Measurements from ENCODE around the gene DNAJC15. TPM values are rescaled to one million over a fixed set of nuclear protein-coding genes. Genes with fewer than 3 reads are reported as not detected.

DNAJC15 gene
- total and polyA plus RNA-seq, 2 of the 4 experiments (the other 2 are of a cell fraction), result 7.0 to 22.0 TPM

DNA sequence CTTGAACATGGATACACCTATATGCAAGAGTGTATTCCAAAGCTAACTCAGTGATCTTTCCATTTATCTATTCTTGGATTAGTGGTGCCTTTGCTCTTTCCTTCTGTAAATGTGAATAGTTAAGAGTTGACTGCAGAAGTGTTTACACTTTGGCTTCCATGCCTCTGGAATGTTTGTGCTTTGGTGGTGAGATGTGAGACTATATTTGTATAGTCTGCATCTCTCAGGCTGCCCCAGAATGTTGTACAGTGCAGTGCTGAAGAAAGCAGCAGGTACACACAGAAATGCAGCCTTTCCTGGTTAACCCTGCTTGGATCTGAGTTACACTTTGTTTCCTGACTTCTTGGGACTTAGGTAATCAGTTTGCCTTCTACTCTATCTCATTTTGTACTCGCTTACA lies 90.2 kb downstream of the DNAJC15 start:
- peaks cover 5% of the 10 kb centered on the region for H3K4me1 ChIP-seq (ENCODE audit: control insufficient read depth, insufficient read depth, low read length)
- ChIA-PET POLR2A (ENCODE audit: unreplicated experiment) (no interaction called here), CTCF (no interaction called here)
- no peak overlapping the region; the same call in 1 of the 2 replicates for H3K14ac ChIP-seq (replicated peaks; ENCODE audit: low read depth, low read length)
- no peaks in the 10 kb centered on the region; the same call in 1 of the 2 replicates for H3K9me1 ChIP-seq (ENCODE audit: insufficient read depth, low read length)
- no peaks in the 10 kb centered on the region for H3K79me1 ChIP-seq (ENCODE audit: low read depth in 1 of 2, low read length in 2 of 2)
- no peak overlapping the region for H4K5ac ChIP-seq (ENCODE audit: low read depth, low read length)
- H3K9me3 ChIP-seq (ENCODE audit: control insufficient read depth, insufficient read depth, low read length), result no peaks in the 10 kb centered on the region
- no peak overlapping the region for H3K4me3 ChIP-seq (ENCODE audit: insufficient read depth, low read depth, low read length)
- H2BK20ac ChIP-seq (ENCODE audit: low read depth, low read length), result no peak overlapping the region
- H3K18ac ChIP-seq (ENCODE audit: low read depth, low read length), result no peak overlapping the region
- dilution Hi-C loops (cut with HindIII; ENCODE audit: low sequenced_read_pairs, unreplicated experiment), result no loop called here
- no peak overlapping the region for H3K9ac ChIP-seq (ENCODE audit: low read depth, low read length)
- no TSS peak for BruUV-seq (replicated peaks)
- H3K36me3 ChIP-seq (ENCODE audit: control insufficient read depth, insufficient read depth, low read length), result no peaks in the 10 kb centered on the region
- TF ChIP-seq POLR2A (IDR thresholded peaks at IDR 0.05; ENCODE audit: low read depth, low read length) (no peak), RFX5 (IDR thresholded peaks at IDR 0.05; ENCODE audit: low read depth, low read length) (no peak), MXI1 (IDR thresholded peaks at IDR 0.05; ENCODE audit: borderline replicate concordance, low read depth, low read length) (no peak), RAD21 (IDR thresholded peaks at IDR 0.05; ENCODE audit: low read length) (no peak), MAZ (IDR thresholded peaks at IDR 0.05; ENCODE audit: borderline replicate concordance, low read depth, low read length) (no peak)
- TF ChIP-seq, protein P1, sequence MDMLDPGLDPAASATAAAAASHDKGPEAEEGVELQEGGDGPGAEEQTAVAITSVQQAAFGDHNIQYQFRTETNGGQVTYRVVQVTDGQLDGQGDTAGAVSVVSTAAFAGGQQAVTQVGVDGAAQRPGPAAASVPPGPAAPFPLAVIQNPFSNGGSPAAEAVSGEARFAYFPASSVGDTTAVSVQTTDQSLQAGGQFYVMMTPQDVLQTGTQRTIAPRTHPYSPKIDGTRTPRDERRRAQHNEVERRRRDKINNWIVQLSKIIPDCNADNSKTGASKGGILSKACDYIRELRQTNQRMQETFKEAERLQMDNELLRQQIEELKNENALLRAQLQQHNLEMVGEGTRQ (IDR thresholded peaks at IDR 0.05; ENCODE audit: low read depth, low read length), result no peak
- WGBS, 2 experiments (ENCODE audit: extremely low coverage in 2 of 2, insufficient read length in 1 of 2), result no CpG with 5 or more reads among the region's 1 CpG
- no peak overlapping the region for H4K8ac ChIP-seq (ENCODE audit: low read depth in 2 of 2, low read length in 2 of 2)
- H2BK5ac ChIP-seq (ENCODE audit: low read depth, low read length, poor library complexity, severe bottlenecking), result no peak overlapping the region
- peak; percentile 99 for ATAC-seq (ENCODE audit: low read depth)
- peak; percentile 70 for DNase-seq
- no peak overlapping the region for H4K91ac ChIP-seq (ENCODE audit: insufficient read depth, low read depth, low read length)
- no peak overlapping the region for H2AK5ac ChIP-seq (ENCODE audit: low read depth, low read length)
- no peak overlapping the region for H2BK15ac ChIP-seq (ENCODE audit: low read depth, low read length)
- peak overlapping the region; percentile 52 for H3K4me2 ChIP-seq (ENCODE audit: low read depth, low read length)
- no peak overlapping the region for H3K56ac ChIP-seq (ENCODE audit: extremely low read depth, insufficient read depth, low read length)
- H3K27me3 ChIP-seq (ENCODE audit: control insufficient read depth, insufficient read depth, low read length), result no peaks in the 10 kb centered on the region
- no peak overlapping the region for H3K4ac ChIP-seq (ENCODE audit: low read depth, low read length)
- H4K20me1 ChIP-seq (ENCODE audit: insufficient read depth, low read length), result no peaks in the 10 kb centered on the region; the same call in 1 of the 2 replicates
- no peak overlapping the region for H3K27ac ChIP-seq (ENCODE audit: insufficient read depth, low read length)
- no peak overlapping the region for H2AK9ac ChIP-seq (replicated peaks; ENCODE audit: low read depth, low read length, poor library complexity)
- intact Hi-C loops (cut with micrococcal nuclease), result no loop called here
- no peak overlapping the region for H2AFZ ChIP-seq (replicated peaks; ENCODE audit: low read length, poor library complexity)
- no peak overlapping the region for H3K23ac ChIP-seq (ENCODE audit: low read depth, low read length)
- no peak overlapping the region for H2BK120ac ChIP-seq (ENCODE audit: low read depth, low read length)
- in situ Hi-C loops (cut with MboI; ENCODE audit: low sequenced_read_pairs), result no loop called here
